Epidermal melanocyte (primary cell): ENCODE measurements around the gene FAM3C.
"Not testable (repeated sequence)": the region's sequence is repeated elsewhere in the genome, so short reads cannot be mapped to it uniquely, and the experiment has no call there.

ENCODE experiments used
- DNase-seq: peaks from one replicate; pipeline ENCODE4 v3.0.0; 2011; ENCODE audit warnings: low spot score; ENCODE audit not compliant: insufficient read length

FAM3C gene

GRCh38 chr7:121331048-121331447, 65.1 kb downstream of the FAM3C start:
- no peak for DNase-seq

GRCh38 chr7:121330053-121330833, 65.9 kb downstream of the FAM3C start:
- DNase-seq = no peak

DNA sequence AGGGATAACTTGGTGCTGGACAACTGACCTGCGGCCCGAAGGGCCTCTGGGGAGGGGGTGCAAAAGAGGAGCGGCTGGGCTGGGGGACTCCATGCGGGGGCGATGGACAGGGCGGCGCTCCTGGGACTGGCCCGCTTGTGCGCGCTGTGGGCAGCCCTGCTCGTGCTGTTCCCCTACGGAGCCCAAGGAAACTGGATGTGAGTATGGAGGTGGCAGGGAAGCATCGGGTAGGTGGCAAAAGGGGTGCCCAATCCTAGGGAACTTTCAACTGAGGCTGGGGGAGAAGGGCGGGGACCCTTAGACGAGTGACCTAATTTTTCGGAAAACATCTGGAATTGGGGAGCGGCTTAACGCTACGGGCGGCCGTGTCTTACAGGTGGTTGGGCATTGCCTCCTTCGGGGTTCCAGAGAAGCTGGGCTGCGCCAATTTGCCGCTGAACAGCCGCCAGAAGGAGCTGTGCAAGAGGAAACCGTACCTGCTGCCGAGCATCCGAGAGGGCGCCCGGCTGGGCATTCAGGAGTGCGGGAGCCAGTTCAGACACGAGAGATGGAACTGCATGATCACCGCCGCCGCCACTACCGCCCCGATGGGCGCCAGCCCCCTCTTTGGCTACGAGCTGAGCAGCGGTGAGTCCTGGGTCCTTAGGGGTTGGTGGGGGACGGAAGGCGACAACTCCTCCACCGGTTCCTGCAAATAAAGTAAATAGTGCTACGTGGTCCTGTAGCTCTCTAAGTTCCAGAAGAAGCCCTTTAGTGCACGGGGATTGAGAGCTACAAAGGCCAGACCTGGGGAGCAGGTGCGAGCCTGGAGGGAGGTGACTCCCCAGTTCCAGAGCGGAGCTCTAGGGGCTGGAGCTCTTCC, 66.7 kb downstream of the FAM3C start:
- DNase-seq = no peak

DNA sequence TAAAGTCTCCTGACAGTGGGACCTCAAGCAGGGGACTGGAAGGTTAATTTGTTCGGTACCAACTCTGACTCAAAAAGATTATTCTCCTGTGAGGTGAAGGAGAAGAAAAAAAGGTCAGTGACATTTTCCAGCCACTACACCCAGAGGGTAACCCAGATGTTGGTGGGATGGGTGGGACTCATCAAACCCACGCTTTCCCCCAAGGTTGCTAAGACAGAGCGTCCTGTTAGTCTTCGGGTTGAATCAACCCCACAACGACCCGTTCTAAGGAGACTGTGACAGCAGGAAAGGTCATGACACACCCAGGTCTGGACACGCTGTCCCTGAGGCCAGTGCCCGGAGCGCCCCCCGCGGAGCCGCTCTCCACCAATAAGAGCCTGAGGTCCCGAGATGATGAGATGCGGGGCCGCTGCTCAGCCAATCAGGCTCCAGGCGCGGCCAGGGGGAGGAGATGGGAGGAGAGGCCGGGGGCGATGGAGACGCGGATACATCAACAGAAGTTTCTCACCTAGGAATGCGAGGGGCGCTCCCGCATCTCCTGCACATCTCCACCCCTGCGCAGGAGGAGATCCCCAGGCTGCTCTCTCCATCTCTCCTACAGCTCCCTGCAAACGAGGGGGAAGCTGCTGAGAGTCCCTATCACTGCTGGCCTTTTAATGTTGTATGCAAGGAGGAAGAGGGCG, 67.5 kb downstream of the FAM3C start, which contains the start of gene WNT16:
TSS of gene WNT16 (plus strand) at position 493 of the 683 bp plus-strand sequence. CDS start 293 bp downstream, outside the sequence.
- peak; percentile 31 for DNase-seq

- no peak for DNase-seq
These were observed 68.4 kb downstream of the FAM3C start for GRCh38 chr7:121327671-121328070.

- no peak for DNase-seq
These were observed 72.4 kb downstream of the FAM3C start for GRCh38 chr7:121323515-121324302.

DNA sequence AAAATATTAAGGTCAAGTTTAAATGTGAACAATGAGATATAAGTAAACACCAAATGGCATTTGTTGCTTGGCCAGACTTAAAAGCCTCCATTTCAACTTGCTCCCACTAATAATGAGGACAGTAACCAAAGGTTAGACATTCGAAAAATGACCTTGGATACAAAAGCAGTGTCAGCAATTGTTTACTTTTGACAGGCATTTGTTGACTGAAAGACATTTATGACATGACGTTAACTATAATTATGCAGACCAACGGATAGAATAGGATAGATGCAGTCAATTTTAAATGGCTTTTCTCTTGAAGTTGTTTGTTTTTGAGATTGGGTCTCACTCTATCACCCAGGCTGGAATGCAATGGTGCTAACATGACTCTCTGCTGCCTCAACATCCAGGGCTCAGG, 73.6 kb downstream of the FAM3C start:
- no peak for DNase-seq

- DNase-seq = not testable (repeated sequence)
These were observed 80.9 kb downstream of the FAM3C start for GRCh38 chr7:121315170-121315569.

DNA sequence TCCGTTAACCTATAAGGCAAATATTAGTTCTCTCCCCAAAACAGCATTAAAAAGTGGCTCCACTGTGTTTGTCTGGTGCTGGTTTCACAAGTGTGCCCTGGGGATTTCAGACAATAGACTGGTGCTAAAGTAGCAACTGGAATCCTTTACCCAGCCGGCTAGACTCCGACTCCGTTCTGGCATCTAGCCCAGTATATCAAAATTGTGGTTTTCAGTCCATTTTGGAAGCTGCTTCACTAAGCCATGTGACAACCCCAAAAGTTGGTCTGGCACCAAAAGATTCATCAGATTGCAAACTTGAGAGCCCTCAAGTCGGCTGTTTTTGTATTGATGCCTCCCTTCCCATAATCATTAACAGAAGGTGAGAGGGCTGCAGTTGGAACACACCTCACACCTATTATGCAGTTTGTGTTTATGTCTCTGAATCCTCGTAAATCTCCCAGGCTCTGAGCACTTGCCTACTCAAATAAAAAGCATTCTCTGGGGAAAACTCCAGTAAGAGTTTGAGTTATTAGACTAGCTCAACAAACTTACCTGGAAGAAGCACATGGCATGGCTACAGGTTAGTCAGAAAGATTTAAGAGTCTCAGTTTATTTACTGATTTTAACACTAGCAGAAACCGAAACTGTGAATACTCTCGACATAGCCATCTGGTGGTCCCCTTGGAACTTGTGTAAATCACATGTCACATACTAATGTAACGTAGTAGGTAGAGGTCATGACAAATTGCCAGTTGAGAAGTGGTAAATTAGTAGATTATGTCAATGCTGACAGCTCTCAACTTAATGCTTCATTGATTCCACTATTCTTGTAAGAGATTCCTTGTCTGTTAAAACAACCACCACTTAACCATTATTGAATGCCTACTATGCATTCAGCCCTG, 82.1 kb downstream of the FAM3C start:
- no peak for DNase-seq

DNA sequence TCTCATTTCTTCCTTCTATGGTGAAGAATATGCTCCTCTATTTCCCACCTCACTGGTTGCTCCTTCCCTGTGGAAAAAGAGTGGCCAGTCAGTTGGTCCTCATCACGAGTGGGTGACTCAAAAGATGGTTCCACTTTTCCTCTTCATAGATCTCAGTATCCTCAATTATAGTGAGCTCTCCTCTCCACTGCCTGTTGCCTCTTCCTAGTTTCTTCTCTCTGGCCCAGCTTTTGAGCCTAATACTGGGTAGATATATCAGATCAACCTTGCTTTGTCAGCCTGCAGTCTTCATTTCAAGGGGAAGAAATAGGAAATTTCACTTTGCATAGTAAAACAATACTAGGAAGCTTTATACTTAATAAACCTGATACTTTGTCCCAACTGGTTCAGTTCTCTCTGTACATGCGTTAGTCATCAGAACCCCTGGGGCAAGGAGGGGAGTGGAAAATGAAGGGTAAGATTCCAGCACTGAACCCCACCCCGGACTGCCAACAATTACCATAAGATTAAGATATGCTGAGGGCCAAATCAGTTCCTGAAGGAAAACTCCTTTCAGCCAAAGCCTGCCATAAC, 82.8 kb downstream of the FAM3C start:
- DNase-seq = no peak

DNA sequence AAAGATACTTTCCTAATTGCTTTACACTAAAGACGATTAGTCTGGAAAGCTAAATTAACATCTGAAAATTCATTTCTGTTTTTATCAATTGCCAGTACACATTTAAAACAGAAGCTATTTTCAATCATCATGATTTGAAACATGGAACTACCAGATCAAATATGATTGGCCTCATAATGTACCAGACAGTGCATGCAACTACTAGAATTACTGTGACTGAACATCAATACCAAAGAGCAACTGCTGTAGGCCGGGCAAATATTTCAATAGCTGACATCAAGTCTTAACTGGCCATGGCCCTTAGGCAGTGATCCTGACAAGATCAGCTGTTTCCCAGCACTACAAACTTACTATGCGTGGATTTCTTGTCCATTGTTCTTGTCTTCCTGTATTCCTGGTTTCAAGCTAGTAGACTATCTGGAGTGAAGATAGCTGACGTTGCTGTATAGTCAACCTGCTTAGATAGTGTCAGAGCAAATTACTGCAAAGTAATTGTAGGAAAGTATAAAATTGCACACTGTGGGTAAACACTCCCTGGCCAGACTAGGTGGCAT, 89.0 kb downstream of the FAM3C start:
- no peak for DNase-seq

- no peak for DNase-seq
These were observed 89.5 kb downstream of the FAM3C start for GRCh38 chr7:121306565-121306964.

DNA sequence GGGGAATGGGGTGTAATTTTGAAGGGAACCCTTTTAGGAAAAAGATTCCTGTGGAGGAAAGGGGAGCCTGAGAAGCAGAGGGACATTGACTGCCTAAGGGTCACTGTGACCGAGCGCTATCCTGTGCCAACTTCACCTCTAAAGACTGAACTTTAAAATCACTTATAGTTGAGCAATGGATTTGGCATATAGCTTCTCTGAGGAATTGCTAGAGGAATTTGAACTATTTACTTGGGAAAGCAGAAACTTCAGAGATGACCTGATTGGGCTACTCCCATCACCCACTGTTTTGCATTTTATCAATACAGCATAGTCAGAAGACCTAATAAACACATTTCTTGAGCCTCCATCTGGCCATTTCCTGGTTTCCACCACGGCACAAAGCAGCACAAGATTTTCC, 91.0 kb downstream of the FAM3C start:
- no peak for DNase-seq

DNA sequence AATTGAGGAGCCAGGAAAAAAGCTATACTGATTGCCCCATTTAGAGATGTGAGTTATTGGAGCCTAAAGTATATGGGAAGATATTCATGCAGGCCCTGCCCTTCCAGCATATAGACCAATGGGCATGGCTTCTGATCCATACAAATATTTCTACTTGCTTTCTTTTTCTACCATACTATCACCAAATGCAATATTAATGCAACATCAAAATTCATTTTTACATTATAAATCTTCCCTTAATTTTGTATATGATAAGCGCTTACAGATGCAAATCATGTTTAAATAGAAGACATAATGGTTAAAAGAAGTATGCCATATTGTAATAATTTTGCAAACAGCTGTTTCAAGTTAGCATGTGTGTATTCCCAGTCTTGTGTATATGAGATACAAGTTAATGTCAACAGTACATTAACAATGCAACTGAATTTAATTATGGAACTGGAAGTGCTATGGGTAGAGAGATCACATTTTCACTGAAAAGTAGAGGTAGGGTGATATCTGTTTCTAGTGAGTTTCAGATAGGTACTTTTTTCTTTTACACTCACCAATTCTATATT, 91.9 kb downstream of the FAM3C start:
- DNase-seq = no peak

GRCh38 chr7:121303422-121304101, 92.5 kb downstream of the FAM3C start:
- DNase-seq = no peak

DNA sequence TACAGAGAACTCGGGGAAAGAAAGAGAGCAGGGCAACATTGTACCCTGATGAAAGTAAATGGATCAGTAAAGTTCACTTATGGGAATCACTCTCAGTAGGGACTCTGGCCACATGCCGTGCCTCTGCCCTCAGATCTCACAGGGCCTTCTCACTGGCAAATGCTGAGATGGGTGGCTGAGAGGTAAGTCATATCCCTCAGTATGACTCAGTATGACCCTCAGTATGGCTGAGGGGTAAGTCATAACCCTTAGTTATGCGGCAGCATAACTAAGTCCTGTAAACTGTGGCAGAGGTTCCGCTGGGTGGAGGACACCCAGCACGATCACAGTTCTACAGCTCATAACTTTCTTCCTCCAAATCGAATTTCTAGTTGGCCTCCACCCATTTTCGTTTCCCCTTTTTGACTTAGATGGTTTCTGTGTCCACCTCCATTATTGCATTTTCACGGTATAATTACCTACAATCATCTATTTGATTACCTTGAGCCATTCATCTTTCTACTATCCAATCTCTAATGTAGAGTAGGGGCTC, 93.8 kb downstream of the FAM3C start:
- DNase-seq = no peak

DNA sequence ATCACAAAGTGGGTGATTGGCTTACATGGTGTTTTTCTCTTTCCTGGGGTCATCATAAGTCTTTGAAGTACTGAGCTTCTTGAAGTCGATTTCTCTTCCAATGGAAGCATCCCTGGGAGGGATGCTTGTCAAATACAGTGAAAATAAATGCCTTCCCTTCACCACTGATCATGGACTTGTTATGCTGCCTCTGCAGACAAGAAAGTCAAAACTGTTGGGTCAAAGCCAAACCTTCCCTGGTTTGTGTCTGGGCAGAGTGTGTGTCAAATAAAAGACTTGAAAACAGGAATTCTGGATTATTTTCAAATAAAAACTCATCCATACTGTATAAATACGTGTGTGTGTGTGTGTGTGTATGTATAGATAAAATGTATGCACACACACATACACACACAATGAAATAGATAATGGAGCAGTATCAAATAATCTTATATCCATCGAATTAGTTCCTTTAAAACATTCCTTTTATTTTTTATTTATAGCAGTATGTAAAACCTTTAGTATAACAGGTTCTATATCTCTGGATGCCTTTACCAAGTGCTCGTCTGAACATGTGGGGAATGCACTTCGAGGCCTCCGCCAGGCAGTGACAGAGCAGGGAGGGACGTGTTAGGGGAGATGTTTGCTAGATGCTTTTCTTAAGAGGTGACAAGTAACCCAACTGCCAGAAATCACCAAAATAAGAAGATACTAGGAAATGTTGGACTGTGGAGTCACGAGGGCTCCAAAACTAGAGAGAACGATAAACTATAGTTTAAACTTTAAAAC, 94.5 kb downstream of the FAM3C start:
- no peak for DNase-seq
